Neutrophil (primary cell): ENCODE results near the gene SHISA5.
"Not testable (repeated sequence)": the region's sequence is repeated elsewhere in the genome, so short reads cannot be mapped to it uniquely, and the experiment has no call there.

Source experiments
- H3K27ac ChIP-seq: fragments of 200-600 bp; sonication (generic); 2 replicates; pipeline ENCODE4 v1.5.1; 2016; ENCODE audit warnings: mild to moderate bottlenecking, moderate library complexity
- H3K27me3 ChIP-seq: fragments of 200-600 bp; sonication (generic); 2 replicates; pipeline ENCODE4 v1.6.0; 2016; ENCODE audit warnings: mild to moderate bottlenecking
- H3K36me3 ChIP-seq: fragments of 200-600 bp; sonication (generic); 2 replicates; pipeline ENCODE4 v1.5.1; 2017
- H3K4me1 ChIP-seq, 2 experiments: fragments of 200-600 bp in 1 of 2; sonication (generic) in 1 of 2; 1 replicate in 1 of 2; 2 replicates in 1 of 2; pipeline versions ENCODE4 v1.5.1 to v1.6.1; 2013 to 2016; ENCODE audit warnings: low read depth in 1 of 2, low read length in 1 of 2, mild to moderate bottlenecking in 1 of 2, moderate library complexity in 1 of 2; ENCODE audit not compliant: control insufficient read depth in 1 of 2, insufficient read depth in 1 of 2
- H3K4me3 ChIP-seq, 2 experiments: fragments of 200-600 bp in 1 of 2; sonication (generic) in 1 of 2; 1 replicate in 1 of 2; 2 replicates in 1 of 2; pipeline ENCODE4 v1.5.1; 2013 to 2016; ENCODE audit warnings: low read depth in 1 of 2, low read length in 1 of 2, mild to moderate bottlenecking in 1 of 2, moderate library complexity in 1 of 2
- H3K9me3 ChIP-seq: fragments of 200-600 bp; sonication (generic); 2 replicates; pipeline ENCODE4 v1.5.1; 2016
- TF ChIP-seq, protein P1 (sequence below): fragments of 200-600 bp; sonication (generic); IDR thresholded peaks from 2 replicates; pipeline ENCODE4 v1.5.1; 2016; ENCODE audit warnings: antibody characterized with exemption

SHISA5 gene

DNA sequence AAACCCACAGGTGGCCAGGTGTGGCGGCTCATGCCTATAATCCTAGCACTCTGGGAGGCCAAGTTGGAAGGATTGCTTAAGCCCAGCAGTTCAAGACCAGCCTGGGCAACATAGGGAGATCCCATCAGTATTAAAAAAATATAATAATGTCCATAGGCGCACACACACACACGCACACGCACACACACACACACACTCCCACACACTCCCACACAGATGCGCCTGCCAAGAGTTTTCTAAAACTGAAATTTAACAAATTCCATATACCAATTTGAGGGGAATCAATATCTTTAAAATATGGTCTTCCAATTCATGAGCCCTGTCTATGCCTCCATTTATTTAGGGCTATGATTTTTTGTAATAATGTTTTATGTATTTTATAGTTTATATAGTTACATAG is 17.0 kb downstream of the SHISA5 start:
- TF ChIP-seq, protein P1, sequence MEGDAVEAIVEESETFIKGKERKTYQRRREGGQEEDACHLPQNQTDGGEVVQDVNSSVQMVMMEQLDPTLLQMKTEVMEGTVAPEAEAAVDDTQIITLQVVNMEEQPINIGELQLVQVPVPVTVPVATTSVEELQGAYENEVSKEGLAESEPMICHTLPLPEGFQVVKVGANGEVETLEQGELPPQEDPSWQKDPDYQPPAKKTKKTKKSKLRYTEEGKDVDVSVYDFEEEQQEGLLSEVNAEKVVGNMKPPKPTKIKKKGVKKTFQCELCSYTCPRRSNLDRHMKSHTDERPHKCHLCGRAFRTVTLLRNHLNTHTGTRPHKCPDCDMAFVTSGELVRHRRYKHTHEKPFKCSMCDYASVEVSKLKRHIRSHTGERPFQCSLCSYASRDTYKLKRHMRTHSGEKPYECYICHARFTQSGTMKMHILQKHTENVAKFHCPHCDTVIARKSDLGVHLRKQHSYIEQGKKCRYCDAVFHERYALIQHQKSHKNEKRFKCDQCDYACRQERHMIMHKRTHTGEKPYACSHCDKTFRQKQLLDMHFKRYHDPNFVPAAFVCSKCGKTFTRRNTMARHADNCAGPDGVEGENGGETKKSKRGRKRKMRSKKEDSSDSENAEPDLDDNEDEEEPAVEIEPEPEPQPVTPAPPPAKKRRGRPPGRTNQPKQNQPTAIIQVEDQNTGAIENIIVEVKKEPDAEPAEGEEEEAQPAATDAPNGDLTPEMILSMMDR, result no peak
- Histone ChIP-seq H3K36me3 (no peaks in the 10 kb centered on the region), H3K27ac (no peak overlapping the region), H3K4me1 (no peaks in the 10 kb centered on the region), H3K9me3 (no peaks in the 10 kb centered on the region), H3K27me3 (no peaks in the 10 kb centered on the region), H3K4me3 (no peak overlapping the region)

DNA sequence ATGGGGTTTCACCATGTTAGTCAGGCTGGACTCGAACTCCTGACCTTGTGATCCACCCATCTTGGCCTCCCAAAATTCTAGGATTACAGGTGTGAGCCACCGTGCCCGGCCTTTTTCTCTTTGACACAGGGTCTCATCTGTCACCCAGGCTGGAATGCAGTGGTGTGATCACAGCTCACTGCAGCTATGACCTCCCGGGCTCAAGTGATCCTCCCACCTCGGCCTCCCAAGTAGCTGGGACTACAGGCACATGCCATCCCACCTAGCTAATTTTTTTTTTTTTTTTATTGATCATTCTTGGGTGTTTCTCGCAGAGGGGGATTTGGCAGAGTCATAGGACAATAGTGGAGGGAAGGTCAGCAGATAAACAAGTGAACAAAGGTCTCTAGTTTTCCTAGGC is 21.2 kb downstream of the SHISA5 start:
- not testable (repeated sequence) for H3K4me3 ChIP-seq, H3K36me3 ChIP-seq, H3K27ac ChIP-seq, H3K27me3 ChIP-seq, H3K9me3 ChIP-seq
- H3K4me1 ChIP-seq, result peaks cover 9 to 18% of the 10 kb centered on the region in 2 experiments

DNA sequence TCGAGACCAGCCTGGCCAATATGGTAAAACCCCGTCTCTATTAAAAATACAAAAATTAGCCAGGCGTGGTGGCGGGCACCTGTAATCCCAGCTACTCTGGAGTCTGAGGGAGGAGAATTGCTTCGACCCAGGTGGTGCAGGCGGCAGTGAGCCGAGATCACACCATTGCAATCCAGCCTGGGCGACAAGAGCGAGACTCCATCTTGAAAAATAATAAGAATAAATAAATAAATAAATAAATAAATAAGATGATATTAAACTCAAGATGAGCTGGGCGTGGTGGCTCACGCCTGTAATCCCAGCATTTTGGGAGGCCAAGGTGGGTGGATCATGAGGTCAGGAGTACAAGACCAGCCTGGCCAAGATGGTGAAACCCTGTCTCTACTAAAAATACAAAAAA is 23.1 kb downstream of the SHISA5 start:
- H3K4me1 ChIP-seq, result peaks cover 9 to 18% of the 10 kb centered on the region in 2 experiments
- H3K9me3 ChIP-seq, H3K27me3 ChIP-seq, H3K36me3 ChIP-seq, H3K27ac ChIP-seq, H3K4me3 ChIP-seq: not testable (repeated sequence)

DNA sequence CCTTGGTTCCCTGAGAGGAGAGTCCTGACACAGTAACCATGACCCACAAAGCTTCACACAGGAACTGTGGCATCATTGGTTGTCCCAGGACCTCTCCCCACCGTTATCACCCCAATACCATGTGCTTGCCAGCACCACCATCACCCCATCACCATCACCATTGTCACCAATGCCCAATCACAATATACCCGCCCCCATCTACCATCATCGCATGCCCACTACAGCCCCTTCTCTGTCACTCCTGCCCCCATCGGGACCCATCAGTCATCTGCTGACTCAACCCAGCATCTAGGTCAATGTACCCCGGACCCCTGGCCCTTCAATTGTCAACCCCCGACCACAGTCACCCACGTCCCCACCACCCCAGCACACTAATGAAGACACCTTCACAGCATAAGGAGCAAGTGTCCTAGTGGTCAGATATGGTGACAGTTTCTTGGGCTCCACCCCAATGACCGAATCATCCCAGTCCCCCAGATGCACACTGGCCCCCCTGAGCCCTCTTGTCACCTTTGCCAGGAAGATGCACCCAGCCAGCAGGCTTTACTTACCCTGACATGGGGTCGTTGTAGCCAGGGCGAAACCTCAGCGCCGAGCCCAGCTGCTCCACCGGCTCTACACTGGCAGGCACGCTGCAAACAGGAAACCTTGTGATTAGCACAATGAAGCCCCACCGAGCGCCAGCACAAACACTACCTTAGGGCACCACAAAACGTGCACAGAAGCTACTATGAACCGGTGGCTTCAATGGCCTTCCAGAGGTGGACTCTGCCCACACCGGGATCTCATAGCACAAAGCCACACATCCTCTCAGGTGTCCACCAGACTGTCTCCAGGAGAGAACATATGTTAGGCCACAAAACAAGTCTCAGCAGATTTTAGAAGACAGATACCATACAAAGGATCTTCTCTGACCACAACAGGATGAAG is 25.1 kb downstream of the SHISA5 start:
- Histone ChIP-seq H3K36me3 (peaks cover 7% of the 10 kb centered on the region), H3K4me1 (peaks cover 9 to 18% of the 10 kb centered on the region in 2 experiments), H3K27ac (no peak overlapping the region), H3K4me3 (no peak overlapping the region), H3K27me3 (no peaks in the 10 kb centered on the region), H3K9me3 (no peaks in the 10 kb centered on the region)
- TF ChIP-seq, protein P1, result no peak

DNA sequence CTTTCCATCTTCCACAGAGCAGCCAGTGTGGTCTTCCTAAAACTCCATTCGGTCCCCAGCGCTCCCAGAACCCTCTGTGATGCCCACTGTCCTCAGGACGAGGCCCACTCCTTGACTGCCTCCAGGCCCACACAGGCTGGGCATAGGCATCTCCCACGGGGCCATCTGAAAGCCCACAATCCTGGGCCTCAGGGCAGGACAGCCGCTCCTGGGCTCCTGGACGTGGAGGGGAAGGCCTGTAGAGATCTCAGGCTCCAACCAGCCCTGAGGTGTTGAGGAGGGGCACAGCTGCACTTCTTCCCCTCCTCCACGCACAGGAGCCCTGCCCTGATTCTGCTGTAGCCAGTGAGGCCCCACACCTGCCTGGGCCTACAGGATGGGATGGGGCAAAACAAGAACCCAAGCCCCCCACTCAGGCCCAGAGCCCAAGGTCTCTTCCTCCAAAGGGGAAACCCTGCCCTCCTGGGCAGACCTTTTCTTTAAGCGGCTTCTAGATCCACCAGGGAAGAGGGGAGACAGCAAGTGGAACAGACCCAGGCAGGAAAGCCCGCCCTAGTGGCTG is 25.9 kb downstream of the SHISA5 start:
- Histone ChIP-seq H3K36me3 (peaks cover 7% of the 10 kb centered on the region), H3K27me3 (no peaks in the 10 kb centered on the region), H3K4me3 (no peak overlapping the region), H3K9me3 (no peaks in the 10 kb centered on the region), H3K27ac (no peak overlapping the region), H3K4me1 (peaks cover 14 to 23% of the 10 kb centered on the region in 2 experiments)
- TF ChIP-seq, protein P1, result no peak

DNA sequence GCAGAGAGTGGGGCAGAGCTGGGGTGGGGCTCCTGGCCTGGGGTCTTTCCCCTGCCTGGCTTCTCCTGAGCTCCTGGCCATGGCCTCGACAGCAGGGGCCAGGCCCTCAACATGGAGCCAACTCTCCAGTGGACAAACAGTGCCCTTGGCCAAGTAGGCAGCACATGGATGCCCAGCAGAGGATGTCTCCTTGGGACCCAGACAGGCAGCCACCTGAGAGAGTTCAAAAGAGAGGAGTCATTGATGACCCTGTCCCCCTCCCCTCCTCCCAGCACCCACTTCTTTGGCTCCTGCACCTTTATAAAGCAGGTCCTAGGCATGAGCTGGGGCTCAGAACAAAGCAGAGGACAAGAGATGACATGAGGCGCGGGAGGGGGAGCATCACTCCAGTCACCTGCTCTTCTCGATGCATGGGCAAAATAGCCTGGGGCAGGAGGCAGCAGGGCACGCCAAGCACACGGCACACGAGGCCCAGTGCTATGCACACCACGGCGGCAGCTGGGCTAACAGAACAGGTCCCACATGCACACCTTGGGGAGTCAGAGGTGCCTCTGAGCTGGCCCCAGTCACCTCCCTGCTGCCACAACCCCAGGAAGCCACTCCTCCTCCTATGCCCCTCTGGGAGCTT is 27.4 kb downstream of the SHISA5 start:
- Histone ChIP-seq H3K36me3 (peaks cover 7% of the 10 kb centered on the region), H3K27ac (no peak overlapping the region), H3K4me1 (peaks cover 28 to 37% of the 10 kb centered on the region in 2 experiments), H3K9me3 (no peaks in the 10 kb centered on the region), H3K4me3 (no peak overlapping the region), H3K27me3 (no peaks in the 10 kb centered on the region)
- TF ChIP-seq, protein P1, result no peak
